A549 (cell line): Measurements from ENCODE around the gene SLC43A1. TPM values are rescaled to one million over a fixed set of nuclear protein-coding genes. Genes with fewer than 3 reads are reported as not detected.

Source experiments
- ATAC-seq, 2 experiments: fragments of 200-7000 bp in 1 of 2; fragments of >200 bp in 1 of 2; cut with Nextera tagmentation in 1 of 2; cut with Tn5 transposase in 1 of 2; 3 replicates each; pipeline versions ENCODE4 v1.8.0 to v1.9.1; 2018 to 2020; ENCODE audit warnings: mild to moderate bottlenecking in 1 of 2, moderate library complexity in 1 of 2
- CTCF ChIA-PET: fragments of 300-600 bp; sonication (Branson Sonifier 250); formaldehyde crosslinking; extraction: SDS; loops from one replicate; lab custom pipeline; 2021; ENCODE audit warnings: antibody characterized with exemption, inconsistent platforms; lab: Yijun Ruan, JAX
- POLR2A ChIA-PET: fragments of 350-600 bp; formaldehyde crosslinking; extraction: SDS; loops from one replicate; lab custom pipeline; 2021; ENCODE audit warnings: antibody characterized with exemption, inconsistent platforms; lab: Yijun Ruan, JAX
- DNase-seq, 2 experiments: peaks; one replicate each; pipeline versions ENCODE4 v3.0.0 to v3.0.0-alpha.2; 2011 to 2016; ENCODE audit warnings: low read depth in 1 of 2, low spot score in 1 of 2
- FAIRE-seq: peaks from 2 replicates; lab custom pipeline; 2011; peaks lifted over from hg19 to GRCh38; lab: Jason Lieb, UNC
- H3K27ac ChIP-seq, 2 experiments: fragments of >200 bp; sonication (Bioruptor Twin); formaldehyde crosslinking; 3 replicates each; pipeline ENCODE4 v1.5.1; 2016 to 2017
- H3K4me1 ChIP-seq: fragments of >200 bp; sonication (Bioruptor Twin); formaldehyde crosslinking; 3 replicates; pipeline ENCODE4 v1.6.1; 2016
- H3K4me2 ChIP-seq: fragments of >200 bp; sonication (Bioruptor Twin); formaldehyde crosslinking; 3 replicates; pipeline ENCODE4 v1.6.1; 2016
- H3K4me3 ChIP-seq: fragments of >200 bp; sonication (Bioruptor Twin); formaldehyde crosslinking; 3 replicates; pipeline ENCODE4 v1.5.1; 2016
- H3K9me3 ChIP-seq: fragments of >200 bp; sonication (Bioruptor Twin); formaldehyde crosslinking; 3 replicates; pipeline ENCODE4 v1.6.1; 2016
- BHLHE40 ChIP-seq: IDR thresholded peaks from 2 replicates; pipeline ENCODE4 v1.6.1; 2012; ENCODE audit warnings: low read depth, low read length, inconsistent platforms
- CBX2 ChIP-seq: fragments of 200-600 bp; sonication (generic); IDR thresholded peaks from 2 replicates; pipeline ENCODE4 v1.6.1; 2016; ENCODE audit warnings: low read depth, mild to moderate bottlenecking, borderline replicate concordance
- CEBPB ChIP-seq, 2 experiments: fragments of >200 bp in 1 of 2; sonication (Bioruptor Twin) in 1 of 2; formaldehyde crosslinking in 1 of 2; IDR thresholded peaks; 2 replicates each; pipeline ENCODE4 v1.6.1; 2012 to 2016
- CHD2 ChIP-seq: fragments of 150-350 bp; IDR thresholded peaks from 2 replicates; pipeline ENCODE4 v1.6.1; 2014; ENCODE audit warnings: low read length; ENCODE audit not compliant: partially characterized antibody
- CTCF ChIP-seq: fragments of >200 bp; sonication (Bioruptor Twin); formaldehyde crosslinking; IDR thresholded peaks from 3 replicates; pipeline ENCODE4 v1.5.1; 2016
- EHMT2 ChIP-seq: fragments of 200-600 bp; sonication (generic); IDR thresholded peaks from 2 replicates; pipeline ENCODE4 v1.6.1; 2016; ENCODE audit warnings: antibody characterized with exemption, low read depth, mild to moderate bottlenecking, moderate library complexity
- ELK1 ChIP-seq: fragments of 150-350 bp; IDR thresholded peaks from 2 replicates; pipeline ENCODE4 v1.6.1; 2014; ENCODE audit warnings: low read depth, mild to moderate bottlenecking, low read length
- ESRRA ChIP-seq: fragments of 150-350 bp; IDR thresholded peaks from 2 replicates; pipeline ENCODE4 v1.6.1; 2014; ENCODE audit warnings: mild to moderate bottlenecking, low read length, borderline replicate concordance
- FOSL2 ChIP-seq, 2 experiments: fragments of 450-650 bp in 1 of 2; fragments of >200 bp in 1 of 2; sonication (Bioruptor Twin) in 1 of 2; formaldehyde crosslinking; IDR thresholded peaks; 2 replicates each; pipeline versions ENCODE4 v1.5.0 to v1.6.1; 2016 to 2020; ENCODE audit warnings: mild to moderate bottlenecking in 1 of 2, moderate library complexity in 1 of 2
- GATA3 ChIP-seq: IDR thresholded peaks from 2 replicates; pipeline ENCODE4 v1.6.1; 2012; ENCODE audit warnings: borderline replicate concordance
- HDAC2 ChIP-seq: fragments of 200-600 bp; sonication (generic); IDR thresholded peaks from 2 replicates; pipeline ENCODE4 v1.6.1; 2016
- MAFK ChIP-seq: fragments of 450-650 bp; IDR thresholded peaks from 2 replicates; pipeline ENCODE4 v1.6.1; 2014; ENCODE audit not compliant: partially characterized antibody
- MAX ChIP-seq: IDR thresholded peaks from 2 replicates; pipeline ENCODE4 v1.6.1; 2012
- NPAS2 ChIP-seq: fragments of 250-450 bp; sonication (Bioruptor Pico); IDR thresholded peaks from 2 replicates; pipeline ENCODE4 v1.8.0; 2022; ENCODE audit warnings: mild to moderate bottlenecking, moderate library complexity, borderline replicate concordance
- NR3C1 ChIP-seq: fragments of >200 bp; sonication (Bioruptor Twin); formaldehyde crosslinking; IDR thresholded peaks from 3 replicates; pipeline ENCODE4 v1.6.1; 2017
- POLR2A ChIP-seq: IDR thresholded peaks from 2 replicates; pipeline ENCODE4 v1.6.1; 2012; ENCODE audit warnings: mild to moderate bottlenecking, low read length
- RFX5 ChIP-seq: fragments of 450-650 bp; IDR thresholded peaks from 2 replicates; pipeline ENCODE4 v1.7.1; 2014; ENCODE audit warnings: antibody characterized with exemption, mild to moderate bottlenecking, moderate library complexity
- RNF2 ChIP-seq: fragments of 200-600 bp; sonication (generic); IDR thresholded peaks from 2 replicates; pipeline ENCODE4 v1.6.1; 2016; ENCODE audit warnings: low read depth, mild to moderate bottlenecking, antibody characterized with exemption, moderate library complexity, borderline replicate concordance
- TP53 ChIP-seq: fragments of 250-450 bp; sonication (Bioruptor Pico); IDR thresholded peaks from 2 replicates; pipeline ENCODE4 v1.5.0; 2021; ENCODE audit warnings: mild to moderate bottlenecking, moderate library complexity
- USF2 ChIP-seq: fragments of 450-650 bp; IDR thresholded peaks from 2 replicates; pipeline ENCODE4 v1.6.1; 2014; ENCODE audit warnings: antibody characterized with exemption
- ZC3H11A ChIP-seq: fragments of 450-650 bp; IDR thresholded peaks from 2 replicates; pipeline ENCODE4 v1.6.1; 2014; ENCODE audit warnings: antibody characterized with exemption, mild to moderate bottlenecking
- ZFP36 ChIP-seq: fragments of 450-650 bp; IDR thresholded peaks from 2 replicates; pipeline ENCODE4 v1.6.1; 2014; ENCODE audit warnings: borderline replicate concordance; ENCODE audit not compliant: partially characterized antibody
- ZNF302 ChIP-seq: fragments of 250-450 bp; sonication (Bioruptor Pico); IDR thresholded peaks from 2 replicates; pipeline ENCODE4 v1.9.0; 2021; ENCODE audit warnings: inconsistent platforms, mild to moderate bottlenecking, moderate library complexity
- ZSCAN20 ChIP-seq: fragments of 250-450 bp; sonication (Bioruptor Pico); IDR thresholded peaks from 2 replicates; pipeline ENCODE4 v1.8.0; 2022; ENCODE audit warnings: mild to moderate bottlenecking, moderate library complexity
- WGBS: methylation state at CpG from one replicate; pipeline ENCODE4 v1.1.6; 2017; ENCODE audit errors: missing lambda C conversion rate; 5-methylcytosine and 5-hydroxymethylcytosine counted together
- polyA plus RNA-seq, 4 experiments: library from polyadenylated mRNA; depleted of rRNA in 3 of 4; stranded (reverse); fragments of >200 nt; fragmentation: RNase III in 1 of 4; extraction: RNeasy Plus Mini Kit Qiagen cat#74134 plus additional on column Dnase treatment in 1 of 4; gene quantifications; 2 replicates in 3 of 4; 3 replicates in 1 of 4; pipeline ENCODE4 v1.2.3, GENCODE V29; 2011 to 2017
- TF ChIP-seq, protein P1 (sequence below): fragments of 250-450 bp; sonication (Bioruptor Pico); IDR thresholded peaks from 2 replicates; pipeline ENCODE4 v1.5.0; 2021; ENCODE audit warnings: mild to moderate bottlenecking, moderate library complexity, borderline replicate concordance
- TF ChIP-seq, protein P2 (sequence below): fragments of 200-600 bp; sonication (generic); IDR thresholded peaks from 2 replicates; pipeline ENCODE4 v1.6.1; 2016; ENCODE audit warnings: antibody characterized with exemption, mild to moderate bottlenecking, moderate library complexity

Gene SLC43A1
- polyA plus RNA-seq, 2 of the 4 experiments (the other 2 are of a cell fraction), result 1.0 to 4.6 TPM

GRCh38 chr11:57552479-57552878, 37.0 kb upstream of the SLC43A1 start:
- no peak for DNase-seq
- POLR2A ChIA-PET, result interaction anchor here (1.1 kb wide), 1 partner anchor 21 kb away, joined by 3 read pairs; no protein-coding TSS in a partner anchor
- Histone ChIP-seq H3K27ac (no peak overlapping the region), H3K9me3 (no peaks in the 10 kb centered on the region), H3K4me2 (no peak overlapping the region), H3K4me1 (no peaks in the 10 kb centered on the region), H3K4me3 (no peak overlapping the region)
- CTCF ChIA-PET, result interaction anchor here (1.3 to 2.0 kb wide), 2 partner anchors 59 to 92 kb away, joined by 3 to 4 read pairs; no protein-coding TSS in a partner anchor
- ATAC-seq, result no peak
- no peak for FAIRE-seq
- WGBS, result 87% methylated on average over 5 of the region's 5 CpGs
- TF ChIP-seq CBX2 (no peak), GATA3 (no peak), ZNF302 (CRISPR knock-in tag) (no peak)

DNA sequence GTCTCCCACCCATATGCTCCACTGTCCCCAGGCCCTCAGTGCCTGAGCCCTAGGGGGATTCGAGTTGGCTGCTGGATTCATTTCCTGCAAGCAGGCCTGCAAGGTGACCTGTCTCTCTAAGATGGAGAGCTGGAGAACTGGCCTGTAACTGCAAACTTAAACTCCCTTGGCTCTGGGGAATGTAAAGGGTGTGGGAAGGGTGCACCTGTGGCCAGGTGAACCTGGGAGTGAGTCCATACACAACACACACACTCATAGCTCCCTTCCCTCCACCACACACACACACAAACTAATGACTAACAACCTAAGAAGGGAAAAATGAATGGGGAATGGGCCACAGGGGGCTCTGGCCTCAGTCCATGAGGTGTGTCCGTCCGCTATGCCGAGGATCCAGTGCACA, 36.4 kb upstream of the SLC43A1 start:
- H3K9me3 ChIP-seq, result no peaks in the 10 kb centered on the region
- no peak overlapping the region for H3K4me2 ChIP-seq
- DNase-seq (no peak), FAIRE-seq (no peak), ATAC-seq (no peak)
- 82% methylated on average over 3 of the region's 4 CpGs for WGBS
- no peak overlapping the region for H3K27ac ChIP-seq
- H3K4me1 ChIP-seq, result no peaks in the 10 kb centered on the region
- TF ChIP-seq ZSCAN20 (CRISPR knock-in tag) (no peak), BHLHE40 (no peak), CHD2 (no peak), CEBPB (IDR thresholded peaks at IDR 0.05) (no peak), NR3C1 (no peak), ZNF302 (CRISPR knock-in tag) (no peak), TP53 (no peak), USF2 (no peak), POLR2A (no peak), CBX2 (no peak), RFX5 (no peak), RNF2 (no peak), CTCF (no peak), ZFP36 (no peak), ZC3H11A (no peak), NPAS2 (no peak)
- TF ChIP-seq, protein P1, sequence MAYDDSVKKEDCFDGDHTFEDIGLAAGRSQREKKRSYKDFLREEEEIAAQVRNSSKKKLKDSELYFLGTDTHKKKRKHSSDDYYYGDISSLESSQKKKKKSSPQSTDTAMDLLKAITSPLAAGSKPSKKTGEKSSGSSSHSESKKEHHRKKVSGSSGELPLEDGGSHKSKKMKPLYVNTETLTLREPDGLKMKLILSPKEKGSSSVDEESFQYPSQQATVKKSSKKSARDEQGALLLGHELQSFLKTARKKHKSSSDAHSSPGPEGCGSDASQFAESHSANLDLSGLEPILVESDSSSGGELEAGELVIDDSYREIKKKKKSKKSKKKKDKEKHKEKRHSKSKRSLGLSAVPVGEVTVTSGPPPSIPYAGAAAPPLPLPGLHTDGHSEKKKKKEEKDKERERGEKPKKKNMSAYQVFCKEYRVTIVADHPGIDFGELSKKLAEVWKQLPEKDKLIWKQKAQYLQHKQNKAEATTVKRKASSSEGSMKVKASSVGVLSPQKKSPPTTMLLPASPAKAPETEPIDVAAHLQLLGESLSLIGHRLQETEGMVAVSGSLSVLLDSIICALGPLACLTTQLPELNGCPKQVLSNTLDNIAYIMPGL (CRISPR knock-in tag), result no peak
- no peak overlapping the region for H3K4me3 ChIP-seq
- CTCF ChIA-PET, result interaction anchor here (1.3 to 2.0 kb wide), 2 partner anchors 59 to 92 kb away, joined by 3 to 4 read pairs; no protein-coding TSS in a partner anchor
- POLR2A ChIA-PET, result interaction anchor here (1.1 kb wide), 1 partner anchor 21 kb away, joined by 3 read pairs; no protein-coding TSS in a partner anchor

DNA sequence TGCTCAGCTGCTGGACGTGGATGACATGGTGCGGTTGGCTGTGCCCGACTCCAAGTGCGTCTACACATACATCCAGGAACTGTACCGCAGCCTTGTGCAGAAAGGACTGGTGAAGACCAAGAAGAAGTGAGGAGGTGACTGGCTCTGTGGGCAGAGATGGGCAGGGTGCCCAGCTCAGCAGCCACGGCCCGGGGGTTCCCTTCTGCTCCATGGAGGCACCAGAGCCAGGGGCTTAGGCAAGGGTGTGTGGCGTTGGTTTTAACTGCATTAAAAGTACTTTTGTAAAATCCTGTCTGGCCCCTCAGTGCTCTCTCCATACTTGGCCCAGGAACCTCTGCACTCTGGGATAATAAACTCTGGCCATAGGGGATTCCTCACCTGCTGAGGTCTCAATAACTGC, 34.5 kb upstream of the SLC43A1 start:
- DNase-seq, result no peak
- H3K27ac ChIP-seq, result no peak overlapping the region
- H3K4me3 ChIP-seq, result no peak overlapping the region
- ChIA-PET CTCF (interaction anchor here (1.1 to 3.5 kb wide), 5 partner anchors 18 to 92 kb away, joined by 3 to 25 read pairs (median 6); partner anchors contain the start of gene UBE2L6), POLR2A (no interaction called here)
- H3K9me3 ChIP-seq, result no peaks in the 10 kb centered on the region
- no peak overlapping the region for H3K4me2 ChIP-seq
- no peaks in the 10 kb centered on the region for H3K4me1 ChIP-seq
- WGBS, result 82% methylated on average over 8 of the region's 8 CpGs
- no peak for FAIRE-seq
- no peak for ATAC-seq
- TF ChIP-seq ELK1 (no peak), MAFK (no peak), FOSL2 (IDR thresholded peaks at IDR 0.05) (no peak), FOSL2 (CRISPR knock-in tag; IDR thresholded peaks at IDR 0.05) (no peak), EHMT2 (no peak), HDAC2 (no peak), CEBPB (IDR thresholded peaks at IDR 0.05) (no peak), RNF2 (no peak), ESRRA (no peak), MAX (no peak)
- TF ChIP-seq, protein P2, sequence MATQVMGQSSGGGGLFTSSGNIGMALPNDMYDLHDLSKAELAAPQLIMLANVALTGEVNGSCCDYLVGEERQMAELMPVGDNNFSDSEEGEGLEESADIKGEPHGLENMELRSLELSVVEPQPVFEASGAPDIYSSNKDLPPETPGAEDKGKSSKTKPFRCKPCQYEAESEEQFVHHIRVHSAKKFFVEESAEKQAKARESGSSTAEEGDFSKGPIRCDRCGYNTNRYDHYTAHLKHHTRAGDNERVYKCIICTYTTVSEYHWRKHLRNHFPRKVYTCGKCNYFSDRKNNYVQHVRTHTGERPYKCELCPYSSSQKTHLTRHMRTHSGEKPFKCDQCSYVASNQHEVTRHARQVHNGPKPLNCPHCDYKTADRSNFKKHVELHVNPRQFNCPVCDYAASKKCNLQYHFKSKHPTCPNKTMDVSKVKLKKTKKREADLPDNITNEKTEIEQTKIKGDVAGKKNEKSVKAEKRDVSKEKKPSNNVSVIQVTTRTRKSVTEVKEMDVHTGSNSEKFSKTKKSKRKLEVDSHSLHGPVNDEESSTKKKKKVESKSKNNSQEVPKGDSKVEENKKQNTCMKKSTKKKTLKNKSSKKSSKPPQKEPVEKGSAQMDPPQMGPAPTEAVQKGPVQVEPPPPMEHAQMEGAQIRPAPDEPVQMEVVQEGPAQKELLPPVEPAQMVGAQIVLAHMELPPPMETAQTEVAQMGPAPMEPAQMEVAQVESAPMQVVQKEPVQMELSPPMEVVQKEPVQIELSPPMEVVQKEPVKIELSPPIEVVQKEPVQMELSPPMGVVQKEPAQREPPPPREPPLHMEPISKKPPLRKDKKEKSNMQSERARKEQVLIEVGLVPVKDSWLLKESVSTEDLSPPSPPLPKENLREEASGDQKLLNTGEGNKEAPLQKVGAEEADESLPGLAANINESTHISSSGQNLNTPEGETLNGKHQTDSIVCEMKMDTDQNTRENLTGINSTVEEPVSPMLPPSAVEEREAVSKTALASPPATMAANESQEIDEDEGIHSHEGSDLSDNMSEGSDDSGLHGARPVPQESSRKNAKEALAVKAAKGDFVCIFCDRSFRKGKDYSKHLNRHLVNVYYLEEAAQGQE, result no peak
